Stimulated activated effector memory CD8-positive, alpha-beta T cell treated with anti-CD3 and anti-CD28 coated beads, Interleukin-12 subunit alpha, Interleukin-12 subunit beta, amount 100 ng/mL, for 72 hours (primary cell): ENCODE data around the gene FHIP1A.
A peak's percentile ranks its signal among the peaks of the same experiment; 100 is the strongest.
"Not testable (repeated sequence)": the region's sequence is repeated elsewhere in the genome, so short reads cannot be mapped to it uniquely, and the experiment has no call there.

Experiments
- ATAC-seq: fragments of 150-1000 bp; cut with Tn5 transposase; 2 replicates; pipeline ENCODE4 v1.10.0; 2021
- DNase-seq, 2 donors: peaks; one replicate each; pipeline ENCODE4 v3.0.0; 2021 to 2022; ENCODE audit warnings: low spot score in 2 of 2
- H3K27ac Mint-ChIP-seq: one replicate; pipeline ENCODE4 v1.8.0; 2022; ENCODE audit warnings: mild to moderate bottlenecking, mixed read lengths
- H3K36me3 Mint-ChIP-seq: one replicate; pipeline ENCODE4 v1.8.0; 2022; ENCODE audit warnings: mild to moderate bottlenecking, mixed read lengths
- H3K4me1 Mint-ChIP-seq: one replicate; pipeline ENCODE4 v1.8.0; 2022; ENCODE audit warnings: mixed read lengths
- H3K4me3 Mint-ChIP-seq: one replicate; pipeline ENCODE4 v1.8.0; 2022; ENCODE audit warnings: mild to moderate bottlenecking, mixed read lengths
- H3K9me3 Mint-ChIP-seq: one replicate; pipeline ENCODE4 v1.8.0; 2022; ENCODE audit warnings: mixed read lengths

FHIP1A gene

GRCh38 chr4:151408630-151409469, at the start of gene FHIP1A:
FHIP1A (plus strand) TSS chr4:151409176; CDS start chr4:151566260, 157,084 bp downstream.
- Mint-ChIP-seq H3K4me3 (peak within 1 kb of the TSS; percentile 80), H3K4me1 (peaks cover 29% of the 10 kb centered on the region), H3K36me3 (no peaks in the 10 kb centered on the region), H3K9me3 (no peaks in the 10 kb centered on the region), H3K27ac (peak within 1 kb of the TSS; percentile 79)
- ATAC-seq (peak; percentile 79), DNase-seq (peak; percentile 52 to 59)

GRCh38 chr4:151359576-151359975, 49.4 kb upstream of the FHIP1A start:
- no peak for ATAC-seq
- Mint-ChIP-seq H3K4me3 (no peak overlapping the region), H3K27ac (no peak overlapping the region), H3K9me3 (no peaks in the 10 kb centered on the region), H3K4me1 (no peaks in the 10 kb centered on the region), H3K36me3 (no peaks in the 10 kb centered on the region)
- no peak for DNase-seq

- Mint-ChIP-seq H3K36me3 (no peaks in the 10 kb centered on the region), H3K9me3 (no peaks in the 10 kb centered on the region)
Measured at GRCh38 chr4:151361126-151361525, 47.9 kb upstream of the FHIP1A start.

GRCh38 chr4:151361966-151362365, 47.0 kb upstream of the FHIP1A start:
- no peaks in the 10 kb centered on the region for H3K4me1 Mint-ChIP-seq
- no peak for DNase-seq
- no peaks in the 10 kb centered on the region for H3K9me3 Mint-ChIP-seq
- no peak overlapping the region for H3K4me3 Mint-ChIP-seq
- ATAC-seq: no peak
- no peak overlapping the region for H3K27ac Mint-ChIP-seq
- no peaks in the 10 kb centered on the region for H3K36me3 Mint-ChIP-seq

More at GRCh38 chr4:151361126-151361525, 47.9 kb upstream of the FHIP1A start:
- ATAC-seq: no peak
- DNase-seq: no peak
- Mint-ChIP-seq H3K27ac (no peak overlapping the region), H3K4me1 (no peaks in the 10 kb centered on the region), H3K4me3 (no peak overlapping the region)

- Mint-ChIP-seq H3K9me3 (no peaks in the 10 kb centered on the region), H3K4me1 (no peaks in the 10 kb centered on the region), H3K36me3 (no peaks in the 10 kb centered on the region), H3K27ac (no peak overlapping the region), H3K4me3 (no peak overlapping the region)
- ATAC-seq: peak; percentile 89
- peak; percentile 61 to 82 for DNase-seq
Measured at GRCh38 chr4:151362404-151363164, 46.4 kb upstream of the FHIP1A start.

GRCh38 chr4:151376540-151376939, 32.4 kb upstream of the FHIP1A start:
- H3K9me3 Mint-ChIP-seq: no peaks in the 10 kb centered on the region
- no peaks in the 10 kb centered on the region for H3K36me3 Mint-ChIP-seq
- H3K27ac Mint-ChIP-seq: no peak overlapping the region
- DNase-seq: no peak
- no peak for ATAC-seq
- H3K4me1 Mint-ChIP-seq: no peaks in the 10 kb centered on the region
- no peak overlapping the region for H3K4me3 Mint-ChIP-seq

- no peaks in the 10 kb centered on the region for H3K9me3 Mint-ChIP-seq
- H3K4me1 Mint-ChIP-seq: no peaks in the 10 kb centered on the region
- H3K36me3 Mint-ChIP-seq: no peaks in the 10 kb centered on the region
- no peak overlapping the region for H3K27ac Mint-ChIP-seq
- ATAC-seq (no peak), DNase-seq (no peak)
- H3K4me3 Mint-ChIP-seq: no peak overlapping the region
Measured at GRCh38 chr4:151389311-151389710, 19.7 kb upstream of the FHIP1A start.

- not testable (repeated sequence) for ATAC-seq, H3K27ac Mint-ChIP-seq, H3K4me3 Mint-ChIP-seq, H3K36me3 Mint-ChIP-seq, DNase-seq, H3K4me1 Mint-ChIP-seq, H3K9me3 Mint-ChIP-seq
Measured at GRCh38 chr4:151389799-151390198, 19.2 kb upstream of the FHIP1A start.

GRCh38 chr4:151395873-151396272, 13.1 kb upstream of the FHIP1A start:
- Mint-ChIP-seq H3K4me3 (no peak overlapping the region), H3K9me3 (no peaks in the 10 kb centered on the region), H3K4me1 (no peaks in the 10 kb centered on the region), H3K36me3 (no peaks in the 10 kb centered on the region), H3K27ac (no peak overlapping the region)
- ATAC-seq (no peak), DNase-seq (no peak)

GRCh38 chr4:151400343-151400742, 8.6 kb upstream of the FHIP1A start:
- ATAC-seq (no peak), DNase-seq (no peak)
- no peaks in the 10 kb centered on the region for H3K4me1 Mint-ChIP-seq
- no peaks in the 10 kb centered on the region for H3K36me3 Mint-ChIP-seq
- no peak overlapping the region for H3K4me3 Mint-ChIP-seq
- no peak overlapping the region for H3K27ac Mint-ChIP-seq
- no peaks in the 10 kb centered on the region for H3K9me3 Mint-ChIP-seq

GRCh38 chr4:151401739-151402138, 7.2 kb upstream of the FHIP1A start:
- H3K4me3 Mint-ChIP-seq: no peak overlapping the region
- H3K4me1 Mint-ChIP-seq: no peaks in the 10 kb centered on the region
- no peaks in the 10 kb centered on the region for H3K36me3 Mint-ChIP-seq
- no peak for ATAC-seq
- no peaks in the 10 kb centered on the region for H3K9me3 Mint-ChIP-seq
- H3K27ac Mint-ChIP-seq: no peak overlapping the region
- no peak for DNase-seq

- H3K36me3 Mint-ChIP-seq: no peaks in the 10 kb centered on the region
- no peak for ATAC-seq
Measured at GRCh38 chr4:151402145-151402865, 6.7 kb upstream of the FHIP1A start.

GRCh38 chr4:151403656-151404055, 5.3 kb upstream of the FHIP1A start:
- Mint-ChIP-seq H3K9me3 (no peaks in the 10 kb centered on the region), H3K4me1 (peaks cover 16% of the 10 kb centered on the region), H3K27ac (no peak overlapping the region), H3K4me3 (no peak overlapping the region), H3K36me3 (no peaks in the 10 kb centered on the region)
- ATAC-seq (no peak), DNase-seq (no peak)

More at GRCh38 chr4:151402145-151402865, 6.7 kb upstream of the FHIP1A start:
- no peaks in the 10 kb centered on the region for H3K9me3 Mint-ChIP-seq
- H3K4me3 Mint-ChIP-seq: no peak overlapping the region
- peaks cover 2% of the 10 kb centered on the region for H3K4me1 Mint-ChIP-seq
- no peak overlapping the region for H3K27ac Mint-ChIP-seq
- no peak for DNase-seq

GRCh38 chr4:151404802-151405201, 4.2 kb upstream of the FHIP1A start:
- H3K27ac Mint-ChIP-seq, DNase-seq, H3K36me3 Mint-ChIP-seq, H3K9me3 Mint-ChIP-seq, H3K4me3 Mint-ChIP-seq, ATAC-seq: not testable (repeated sequence)
- peaks cover 26% of the 10 kb centered on the region for H3K4me1 Mint-ChIP-seq

- H3K9me3 Mint-ChIP-seq: no peaks in the 10 kb centered on the region
- DNase-seq: no peak
- H3K27ac Mint-ChIP-seq: no peak overlapping the region
- H3K4me1 Mint-ChIP-seq: peaks cover 29% of the 10 kb centered on the region
- no peak for ATAC-seq
- no peak overlapping the region for H3K4me3 Mint-ChIP-seq
- no peaks in the 10 kb centered on the region for H3K36me3 Mint-ChIP-seq
Measured at GRCh38 chr4:151407018-151407417, 2.0 kb upstream of the FHIP1A start.
